Body of pancreas (tissue), 4 donors: ENCODE measurements around the gene NOL4L. TPM values are rescaled to one million over a fixed set of nuclear protein-coding genes. Genes with fewer than 3 reads are reported as not detected.

Experiments
- ATAC-seq: fragments of 150-250 bp; one replicate; pipeline ENCODE4 v1.9.1; 2016
- DNase-seq, 4 donors: peaks; one replicate each; pipeline ENCODE4 v3.0.0-alpha.2; 2019
- H3K27ac ChIP-seq, 4 donors: fragments of 200-600 bp; sonication (generic); 1 replicate in 3 of 4; 2 replicates in 1 of 4; pipeline versions ENCODE4 v1.5.1 to v1.6.1; 2016 to 2019; ENCODE audit warnings: mild to moderate bottlenecking in 1 of 4, mixed read lengths in 1 of 4, moderate library complexity in 1 of 4
- H3K27me3 ChIP-seq, 2 donors: fragments of 200-600 bp; sonication (generic); one replicate each; pipeline ENCODE4 v1.6.0; 2016; ENCODE audit warnings: mild to moderate bottlenecking in 1 of 2
- H3K36me3 ChIP-seq, 2 donors: fragments of 200-600 bp; sonication (generic); replicated peaks in 1 of 2; 2 replicates each; pipeline ENCODE4 v1.5.1; 2016; ENCODE audit warnings: low read depth in 2 of 2; ENCODE audit not compliant: insufficient read depth in 1 of 2
- H3K4me1 ChIP-seq: fragments of 200-600 bp; sonication (generic); one replicate; pipeline ENCODE4 v1.6.0; 2016
- H3K4me3 ChIP-seq, 2 donors: fragments of 200-600 bp; sonication (generic); 1 replicate in 1 of 2; 2 replicates in 1 of 2; pipeline ENCODE4 v1.5.1; 2016 to 2019
- H3K9me3 ChIP-seq, 3 donors: fragments of 200-600 bp; sonication (generic); 1 replicate in 2 of 3; 2 replicates in 1 of 3; pipeline ENCODE4 v1.5.1; 2016
- CTCF ChIP-seq, 7 experiments: fragments of 450-650 bp in 4 of 7; fragments of 200-600 bp in 3 of 7; sonication (generic) in 3 of 7; IDR thresholded peaks; one replicate each; pipeline ENCODE4 v1.5.1; 2016 to 2019; ENCODE audit warnings: antibody characterized with exemption in 7 of 7
- POLR2A ChIP-seq, 3 donors: fragments of 450-650 bp; IDR thresholded peaks; one replicate each; pipeline ENCODE4 v1.6.1; 2016; ENCODE audit warnings: antibody characterized with exemption in 3 of 3, mild to moderate bottlenecking in 2 of 3
- WGBS, 2 donors: methylation state at CpG; one replicate each; pipeline ENCODE4 v1.1.5; 2017; 5-methylcytosine and 5-hydroxymethylcytosine counted together
- intact Hi-C: fragments of 100-400 bp; cut with DNase I; formaldehyde crosslinking; loops from one replicate; pipeline ENCODE4 v1.15.1; 2023
- total RNA-seq, 2 donors: library from RNA; depleted of rRNA; stranded (reverse); fragments of >200 nt; gene quantifications; one replicate each; pipeline ENCODE4 v1.1.0, GENCODE V29; 2016

NOL4L gene
- total RNA-seq, 2 donors from 2014 or later, result 15.0 to 36.9 TPM

GRCh38 chr20:32460231-32460630 is 124.9 kb downstream of the NOL4L start:
- intact Hi-C loops, result loop anchor here (10.0 kb wide), 1 partner anchor 95 kb away; no protein-coding TSS in a partner anchor
- ATAC-seq, result no peak
- Histone ChIP-seq H3K27me3 (no peaks in the 10 kb centered on the region), H3K27ac (no peak overlapping the region), H3K9me3 (no peaks in the 10 kb centered on the region), H3K4me1 (peaks cover 77% of the 10 kb centered on the region), H3K36me3 (no peaks in the 10 kb centered on the region), H3K4me3 (no peak overlapping the region)
- no peak for DNase-seq
- TF ChIP-seq POLR2A (IDR thresholded peaks at IDR 0.05), result no peak
- TF ChIP-seq CTCF (IDR thresholded peaks at IDR 0.05), result no peak
- 82 to 96% methylated on average over 10 to 15 of the region's 15 CpGs for WGBS, 2 donors

GRCh38 chr20:32458837-32459220 is 126.3 kb downstream of the NOL4L start:
- ATAC-seq (no peak), DNase-seq (peak in 3 of 4 donors; percentile 55 to 70 (median 69))
- Histone ChIP-seq H3K4me3 (no peak overlapping the region), H3K9me3 (no peaks in the 10 kb centered on the region), H3K36me3 (no peaks in the 10 kb centered on the region), H3K27ac (peak overlapping the region in 3 of 4 donors; percentile 47 to 64 (median 61)), H3K4me1 (peaks cover 68% of the 10 kb centered on the region), H3K27me3 (no peaks in the 10 kb centered on the region)
- TF ChIP-seq CTCF (IDR thresholded peaks at IDR 0.05) (peak in 1 of 7 experiments; percentile 2), POLR2A (IDR thresholded peaks at IDR 0.05) (no peak)
- intact Hi-C loops, result no loop called here
- 37 to 56% methylated on average over 2 to 12 of the region's 12 CpGs for WGBS, 2 donors

GRCh38 chr20:32458061-32458836 is 126.9 kb downstream of the NOL4L start:
- H3K4me3 ChIP-seq, result no peak overlapping the region

GRCh38 chr20:32457479-32457986 is 127.6 kb downstream of the NOL4L start:
- Histone ChIP-seq H3K4me1 (peaks cover 55% of the 10 kb centered on the region), H3K9me3 (no peaks in the 10 kb centered on the region), H3K27ac (peak overlapping the region in 3 of 4 donors; percentile 47 to 62 (median 61)), H3K27me3 (no peaks in the 10 kb centered on the region), H3K4me3 (no peak overlapping the region), H3K36me3 (peaks cover 8 to 11% of the 10 kb centered on the region in 2 donors)
- DNase-seq (peak; percentile 72 to 84 (median 82)), ATAC-seq (peak; percentile 84)
- 18% methylated on average over 29 of the region's 29 CpGs; no CpG with 5 or more reads in 1 of the 2 donors for WGBS, 2 donors
- no peak for TF ChIP-seq POLR2A (IDR thresholded peaks at IDR 0.05)
- TF ChIP-seq CTCF (IDR thresholded peaks at IDR 0.05), result no peak
- intact Hi-C loops, result no loop called here

More at GRCh38 chr20:32458061-32458836, 126.9 kb downstream of the NOL4L start:
- intact Hi-C loops, result no loop called here
- 61 to 73% methylated on average over 9 to 10 of the region's 10 CpGs for WGBS, 2 donors
- Histone ChIP-seq H3K27me3 (no peaks in the 10 kb centered on the region), H3K27ac (peak overlapping the region in 3 of 4 donors; percentile 47 to 64 (median 61)), H3K36me3 (peaks cover 2 to 5% of the 10 kb centered on the region in 2 donors), H3K9me3 (no peaks in the 10 kb centered on the region), H3K4me1 (peaks cover 62% of the 10 kb centered on the region)
- peak in 3 of 4 donors; percentile 30 to 55 (median 52) for DNase-seq
- no peak for TF ChIP-seq POLR2A (IDR thresholded peaks at IDR 0.05)
- TF ChIP-seq CTCF (IDR thresholded peaks at IDR 0.05), result no peak
- no peak for ATAC-seq
